B cell (primary cell): ENCODE measurements around the gene MYO6. TPM values are rescaled to one million over a fixed set of nuclear protein-coding genes. Genes with fewer than 3 reads are reported as not detected.

Experiments
- ATAC-seq: fragments of 200-7000 bp; cut with Tn5 transposase; one replicate; pipeline ENCODE4 v1.10.0; 2021; ENCODE audit warnings: low read depth, mild to moderate bottlenecking, moderate number of reproducible peaks, moderate library complexity
- CTCF ChIA-PET: fragments of 350-600 bp; sonication (Branson Sonifier 250); formaldehyde crosslinking; loops from one replicate; lab custom pipeline; 2021; ENCODE audit warnings: antibody characterized with exemption, inconsistent platforms; lab: Charles Lee
- POLR2A ChIA-PET: fragments of 350-600 bp; sonication (Branson Sonifier 250); formaldehyde crosslinking; loops from one replicate; lab custom pipeline; 2021; ENCODE audit warnings: antibody characterized with exemption; lab: Charles Lee
- DNase-seq: peaks from one replicate; pipeline ENCODE4 v3.0.0; 2013
- H2AFZ ChIP-seq: 2 replicates; pipeline ENCODE4 v1.6.1; 2012; ENCODE audit warnings: mild to moderate bottlenecking, low read depth, low read length; ENCODE audit not compliant: insufficient read depth, poor library complexity, severe bottlenecking
- H3K27ac ChIP-seq, 2 donors: 1 replicate in 1 of 2; 2 replicates in 1 of 2; pipeline ENCODE4 v1.5.1; 2012 to 2013; ENCODE audit warnings: low read length in 2 of 2, mild to moderate bottlenecking in 2 of 2, moderate library complexity in 1 of 2
- H3K27me3 ChIP-seq, 4 experiments: fragments of 200-600 bp in 1 of 4; sonication (generic) in 1 of 4; replicated peaks in 1 of 4; 1 replicate in 2 of 4; 2 replicates in 2 of 4; pipeline versions ENCODE4 v1.6.1 to v1.7.0; 2013 to 2016; ENCODE audit warnings: low read length in 3 of 4, mild to moderate bottlenecking in 2 of 4, mixed read lengths in 1 of 4, moderate library complexity in 1 of 4; ENCODE audit not compliant: insufficient read depth in 4 of 4, control insufficient read depth in 3 of 4; ENCODE audit errors: control extremely low read depth in 1 of 4
- H3K36me3 ChIP-seq, 2 experiments: replicated peaks in 1 of 2; 1 replicate in 1 of 2; 2 replicates in 1 of 2; pipeline versions ENCODE4 v1.6.1 to v1.7.1; 2013; ENCODE audit warnings: low read length in 1 of 2; ENCODE audit not compliant: insufficient read depth in 2 of 2, control insufficient read depth in 1 of 2; ENCODE audit errors: control extremely low read depth in 1 of 2, extremely low read depth in 1 of 2
- H3K4me1 ChIP-seq, 2 donors: fragments of 200-600 bp in 1 of 2; sonication (generic) in 1 of 2; 1 replicate in 1 of 2; 2 replicates in 1 of 2; pipeline versions ENCODE4 v1.5.1 to v1.6.1; 2013 to 2017; ENCODE audit warnings: low read length in 2 of 2; ENCODE audit not compliant: control insufficient read depth in 2 of 2, insufficient read depth in 2 of 2
- H3K4me2 ChIP-seq: replicated peaks from 2 replicates; pipeline ENCODE3; 2012; ENCODE audit warnings: mild to moderate bottlenecking, low read depth, low read length; ENCODE audit not compliant: poor library complexity, severe bottlenecking
- H3K4me3 ChIP-seq, 5 experiments: fragments of 200-600 bp in 1 of 5; sonication (generic) in 1 of 5; 1 replicate in 3 of 5; 2 replicates in 2 of 5; pipeline versions ENCODE4 v1.5.1 to v1.7.0; 2011 to 2016; ENCODE audit warnings: low read length in 4 of 5, mild to moderate bottlenecking in 4 of 5, low read depth in 2 of 5, control low read depth in 1 of 5, moderate library complexity in 1 of 5; ENCODE audit not compliant: insufficient read depth in 1 of 5; ENCODE audit errors: control extremely low read depth in 1 of 5, extremely low read depth in 1 of 5
- H3K79me2 ChIP-seq: fragments of 200-600 bp; sonication (generic); one replicate; pipeline ENCODE4 v1.6.0; 2016; ENCODE audit warnings: low read length; ENCODE audit not compliant: control insufficient read depth, insufficient read depth
- H3K9ac ChIP-seq: fragments of 200-600 bp; sonication (generic); 2 replicates; pipeline ENCODE4 v1.6.1; 2017; ENCODE audit warnings: mild to moderate bottlenecking, low read length, moderate library complexity
- H3K9me3 ChIP-seq, 3 donors: one replicate each; pipeline versions ENCODE4 v1.6.1 to v1.7.1; 2013; ENCODE audit warnings: low read length in 2 of 3; ENCODE audit not compliant: control insufficient read depth in 2 of 3, insufficient read depth in 1 of 3; ENCODE audit errors: control extremely low read depth in 1 of 3
- H4K20me1 ChIP-seq: 2 replicates; pipeline ENCODE4 v1.6.0; 2012; ENCODE audit warnings: mild to moderate bottlenecking, low read length; ENCODE audit not compliant: insufficient read depth, control insufficient read depth, poor library complexity, severe bottlenecking
- H3K27ac Mint-ChIP-seq: one replicate; pipeline ENCODE4 v1.8.0; 2021; ENCODE audit warnings: mixed read lengths
- H3K27me3 Mint-ChIP-seq: one replicate; pipeline ENCODE4 v1.8.0; 2021; ENCODE audit warnings: mixed read lengths
- H3K4me1 Mint-ChIP-seq: one replicate; pipeline ENCODE4 v1.8.0; 2021; ENCODE audit warnings: mixed read lengths
- H3K4me3 Mint-ChIP-seq: one replicate; pipeline ENCODE4 v1.8.0; 2021; ENCODE audit warnings: mixed read lengths
- H3K9me3 Mint-ChIP-seq: one replicate; pipeline ENCODE4 v1.8.0; 2022; ENCODE audit warnings: mixed read lengths; ENCODE audit not compliant: insufficient read depth
- CTCF ChIP-seq: fragments of 200-600 bp; IDR thresholded peaks from one replicate; pipeline ENCODE4 v1.8.0; 2022; ENCODE audit warnings: antibody characterized with exemption, mild to moderate bottlenecking
- EZH2 ChIP-seq: IDR thresholded peaks from 2 replicates; pipeline ENCODE4 v1.6.1; 2012; ENCODE audit warnings: borderline replicate concordance, low read depth, mild to moderate bottlenecking, moderate library complexity, low read length; ENCODE audit not compliant: insufficient read depth, poor library complexity, severe bottlenecking
- WGBS: methylation state at CpG from one replicate; pipeline ENCODE4 v1.1.5; 2013; ENCODE audit warnings: missing lambda C conversion rate; ENCODE audit not compliant: insufficient coverage; 5-methylcytosine and 5-hydroxymethylcytosine counted together
- intact Hi-C: fragments of 100-400 bp; cut with micrococcal nuclease; formaldehyde crosslinking; loops from one replicate; pipeline ENCODE4 v1.10.0; 2022
- polyA plus RNA-seq: library from polyadenylated mRNA; depleted of rRNA; stranded (reverse); fragments of >200 nt; gene quantifications from 2 replicates; pipeline ENCODE4 v1.2.3, GENCODE V29; 2012
- total RNA-seq, 2 donors: library from RNA; stranded (reverse); fragments of 120-200 nt in 1 of 2; gene quantifications; 1 replicate in 1 of 2; 2 replicates in 1 of 2; pipeline versions ENCODE4 v1.2.3 to v1.2.4, GENCODE V29; 2013 to 2022

Gene MYO6
- total and polyA plus RNA-seq, 2 donors (not counting 1 experiment from before 2014, with no cell fraction given), result 0.09 to 0.59 TPM

GRCh38 chr6:75855052-75855451 is 106.0 kb downstream of the MYO6 start:
- Histone ChIP-seq H3K79me2 (no peaks in the 10 kb centered on the region), H3K9ac (no peak overlapping the region), H4K20me1 (no peaks in the 10 kb centered on the region), H2AFZ (no peak overlapping the region), H3K4me1 (no peaks in the 10 kb centered on the region), H3K4me3 (no peak overlapping the region), H3K36me3 (no peaks in the 10 kb centered on the region), H3K27ac (no peak overlapping the region), H3K4me2 (no peak overlapping the region), H3K27me3 (peaks cover 0 to 3% (median 0%) of the 10 kb centered on the region in 4 experiments), H3K9me3 (no peaks in the 10 kb centered on the region)
- ATAC-seq (no peak), DNase-seq (peak; percentile 25)
- ChIA-PET POLR2A (no interaction called here), CTCF (no interaction called here)
- Mint-ChIP-seq H3K27ac (no peak overlapping the region), H3K27me3 (peaks cover 3% of the 10 kb centered on the region), H3K9me3 (no peaks in the 10 kb centered on the region), H3K4me1 (no peaks in the 10 kb centered on the region), H3K4me3 (no peak overlapping the region)
- WGBS, result no CpG with 5 or more reads among the region's 1 CpG
- TF ChIP-seq EZH2 (no peak), CTCF (peak; percentile 36)
- intact Hi-C loops, result no loop called here

GRCh38 chr6:75856902-75857301 is 107.9 kb downstream of the MYO6 start:
- CTCF ChIA-PET, result no interaction called here
- no peak for DNase-seq
- no peaks in the 10 kb centered on the region for H3K4me1 ChIP-seq

More at GRCh38 chr6:75856902-75857301, 107.9 kb downstream of the MYO6 start:
- Histone ChIP-seq H3K27me3 (peaks cover 0 to 3% (median 0%) of the 10 kb centered on the region in 4 experiments), H3K27ac (no peak overlapping the region), H4K20me1 (no peaks in the 10 kb centered on the region), H2AFZ (no peak overlapping the region), H3K36me3 (no peaks in the 10 kb centered on the region), H3K4me2 (no peak overlapping the region), H3K9ac (no peak overlapping the region), H3K4me3 (no peak overlapping the region), H3K9me3 (no peaks in the 10 kb centered on the region), H3K79me2 (no peaks in the 10 kb centered on the region)
- POLR2A ChIA-PET, result no interaction called here
- TF ChIP-seq EZH2 (no peak), CTCF (no peak)
- intact Hi-C loops, result no loop called here
- Mint-ChIP-seq H3K27me3 (peaks cover 6% of the 10 kb centered on the region), H3K4me3 (no peak overlapping the region), H3K27ac (no peak overlapping the region), H3K4me1 (no peaks in the 10 kb centered on the region), H3K9me3 (no peaks in the 10 kb centered on the region)
- ATAC-seq, result no peak
- WGBS, result 100% methylated on average over 1 of the region's 1 CpG
